HCT116 (cell line): ENCODE results near the gene NOL4L. TPM values are rescaled to one million over a fixed set of nuclear protein-coding genes. Genes with fewer than 3 reads are reported as not detected.
A peak's percentile ranks its signal among the peaks of the same experiment; 100 is the strongest.

Source experiments
- ATAC-seq: fragments of 200-7000 bp; cut with Tn5 transposase; 2 replicates; pipeline ENCODE4 v1.9.1; 2020; ENCODE audit warnings: mild to moderate bottlenecking, moderate library complexity
- BruUV-seq: library from RNA; stranded (reverse); fragments of 400-500 nt; replicated peaks from 2 replicates; lab custom pipeline; 2021; lab: Mats Ljungman, UMichigan
- CTCF ChIA-PET: fragments of 300-600 bp; sonication (Branson Sonifier 250); formaldehyde crosslinking; loops from one replicate; lab custom pipeline; 2021; ENCODE audit warnings: antibody characterized with exemption; lab: Charles Lee
- POLR2A ChIA-PET: fragments of 300-600, 350-600 bp; sonication (Branson Sonifier 250); formaldehyde crosslinking; loops from one replicate; lab custom pipeline; 2021; ENCODE audit warnings: antibody characterized with exemption; lab: Charles Lee
- RAD21 ChIA-PET, 2 experiments: fragments of 300-600 bp; sonication (Branson Sonifier 250); formaldehyde crosslinking; loops; one replicate each; lab custom pipeline; 2023; ENCODE audit warnings: low total read pairs in 2 of 2; ENCODE audit not compliant: uncharacterized antibody in 2 of 2, unreplicated experiment in 2 of 2, low non-redundant PET in 1 of 2; lab: Charles Lee
- DNase-seq: peaks from one replicate; pipeline ENCODE4 v3.0.0-alpha.2; 2010; ENCODE audit warnings: low read depth, low spot score
- H2AFZ ChIP-seq: fragments of 200-600 bp; shearing (Covaris generic), sonication (generic); 2 replicates; pipeline ENCODE4 v1.6.1; 2017; ENCODE audit warnings: low read depth, mixed run types, mixed read lengths, antibody characterized with exemption, low read length; ENCODE audit not compliant: poor library complexity, severe bottlenecking
- H3K27ac ChIP-seq: 2 replicates; pipeline ENCODE4 v1.5.1; 2012; ENCODE audit warnings: low read depth, low read length
- H3K27me3 ChIP-seq: fragments of 200-600 bp; sonication (generic); 2 replicates; pipeline ENCODE4 v1.6.1; 2016; ENCODE audit warnings: mixed run types, low read length, mixed read lengths; ENCODE audit not compliant: insufficient read depth
- H3K36me3 ChIP-seq, 2 experiments: fragments of 200-500 bp in 1 of 2; fragments of 200-600 bp in 1 of 2; sonication (Bioruptor generic) in 1 of 2; sonication (generic) in 1 of 2; 2 replicates each; pipeline versions ENCODE4 v1.5.1 to v1.6.1; 2014 to 2016; ENCODE audit warnings: low read length in 2 of 2, inconsistent platforms in 1 of 2, mixed read lengths in 1 of 2, mixed run types in 1 of 2; ENCODE audit not compliant: insufficient read depth in 2 of 2, control insufficient read depth in 1 of 2
- H3K4me1 ChIP-seq, 2 experiments: fragments of 200-600 bp in 1 of 2; sonication (generic) in 1 of 2; 2 replicates each; pipeline versions ENCODE4 v1.5.1 to v1.6.1; 2012 to 2017; ENCODE audit warnings: low read length in 2 of 2, inconsistent platforms in 1 of 2, mild to moderate bottlenecking in 1 of 2, mixed read lengths in 1 of 2, mixed run types in 1 of 2, moderate library complexity in 1 of 2; ENCODE audit not compliant: insufficient read depth in 2 of 2, control insufficient read depth in 1 of 2
- H3K4me2 ChIP-seq: fragments of 200-600 bp; sonication (generic); 2 replicates; pipeline ENCODE4 v1.6.1; 2017; ENCODE audit warnings: mixed run types, low read length, mixed read lengths
- H3K4me3 ChIP-seq, 2 experiments: fragments of 200-600 bp in 1 of 2; sonication (generic) in 1 of 2; replicated peaks in 1 of 2; 2 replicates each; pipeline ENCODE4 v1.5.1; 2011 to 2016; ENCODE audit warnings: low read length in 2 of 2, control low read depth in 1 of 2, low read depth in 1 of 2, mild to moderate bottlenecking in 1 of 2, mixed read lengths in 1 of 2, mixed run types in 1 of 2
- H3K79me2 ChIP-seq: fragments of 200-600 bp; sonication (generic); 2 replicates; pipeline ENCODE4 v1.6.1; 2017; ENCODE audit warnings: mild to moderate bottlenecking, mixed run types, low read length, moderate library complexity, mixed read lengths; ENCODE audit not compliant: insufficient read depth
- H3K9ac ChIP-seq: fragments of 200-600 bp; sonication (generic); 2 replicates; pipeline ENCODE4 v1.6.1; 2016; ENCODE audit warnings: low read length, mixed read lengths
- H3K9me2 ChIP-seq: fragments of 200-600 bp; sonication (generic), shearing (Covaris generic); 2 replicates; pipeline ENCODE4 v1.6.1; 2017; ENCODE audit warnings: mixed run types, mild to moderate bottlenecking, moderate library complexity; ENCODE audit not compliant: insufficient read depth
- H3K9me3 ChIP-seq, 2 experiments: fragments of 200-500 bp in 1 of 2; fragments of 200-600 bp in 1 of 2; sonication (Bioruptor generic) in 1 of 2; sonication (generic) in 1 of 2; 2 replicates each; pipeline ENCODE4 v1.6.1; 2014 to 2017; ENCODE audit warnings: low read length in 2 of 2, mixed read lengths in 2 of 2, inconsistent platforms in 1 of 2, low read depth in 1 of 2, mild to moderate bottlenecking in 1 of 2, mixed run types in 1 of 2, moderate library complexity in 1 of 2; ENCODE audit not compliant: control insufficient read depth in 1 of 2, insufficient read depth in 1 of 2
- H4K20me1 ChIP-seq: fragments of 200-600 bp; sonication (generic), shearing (Covaris generic); 2 replicates; pipeline ENCODE4 v1.6.1; 2017; ENCODE audit warnings: mixed run types, mild to moderate bottlenecking, moderate library complexity; ENCODE audit not compliant: insufficient read depth
- CBX3 ChIP-seq: IDR thresholded peaks from 2 replicates; pipeline ENCODE4 v1.6.1; 2012; ENCODE audit warnings: low read depth
- EGR1 ChIP-seq: IDR thresholded peaks from 2 replicates; pipeline ENCODE4 v1.6.1; 2012; ENCODE audit warnings: low read depth
- EZH2 ChIP-seq: fragments of 200-600 bp; sonication (generic); IDR thresholded peaks from 2 replicates; pipeline ENCODE4 v1.6.1; 2017; ENCODE audit warnings: antibody characterized with exemption, mixed run types
- POLR2A ChIP-seq: IDR thresholded peaks from 2 replicates; pipeline ENCODE4 v1.7.0; 2011; ENCODE audit warnings: borderline replicate concordance; ENCODE audit not compliant: insufficient read depth, insufficient read length; ENCODE audit errors: extremely low read depth
- RAD21 ChIP-seq: IDR thresholded peaks from 2 replicates; pipeline ENCODE4 v1.6.1; 2012; ENCODE audit warnings: low read depth, mild to moderate bottlenecking
- REST ChIP-seq: IDR thresholded peaks from 2 replicates; pipeline ENCODE4 v1.6.1; 2012; ENCODE audit warnings: low read depth
- SRF ChIP-seq: IDR thresholded peaks from 2 replicates; pipeline ENCODE4 v1.6.1; 2012; ENCODE audit warnings: low read depth
- TCF7L2 ChIP-seq: IDR thresholded peaks from 2 replicates; pipeline ENCODE4 v1.7.0; 2011; ENCODE audit warnings: borderline replicate concordance, inconsistent platforms; ENCODE audit not compliant: insufficient read depth, insufficient read length; ENCODE audit errors: extremely low read depth
- ZBTB33 ChIP-seq: IDR thresholded peaks from 2 replicates; pipeline ENCODE4 v1.6.1; 2011; ENCODE audit warnings: mild to moderate bottlenecking, low read length, moderate library complexity; ENCODE audit not compliant: insufficient replicate concordance; ENCODE audit errors: extremely low read depth
- ZFX ChIP-seq: fragments of 450-650 bp; IDR thresholded peaks from 2 replicates; pipeline ENCODE4 v1.6.1; 2017
- intact Hi-C: fragments of 100-400 bp; cut with micrococcal nuclease; formaldehyde crosslinking; loops from 2 replicates; pipeline ENCODE4 v1.10.0; 2022
- total RNA-seq: library from RNA; stranded (reverse); gene quantifications from one replicate; pipeline ENCODE4 v1.2.1, GENCODE V29; 2021; ENCODE audit not compliant: unreplicated experiment

The NOL4L gene
- total RNA-seq, 1 experiment from 2014 or later, result 5.9 TPM

DNA sequence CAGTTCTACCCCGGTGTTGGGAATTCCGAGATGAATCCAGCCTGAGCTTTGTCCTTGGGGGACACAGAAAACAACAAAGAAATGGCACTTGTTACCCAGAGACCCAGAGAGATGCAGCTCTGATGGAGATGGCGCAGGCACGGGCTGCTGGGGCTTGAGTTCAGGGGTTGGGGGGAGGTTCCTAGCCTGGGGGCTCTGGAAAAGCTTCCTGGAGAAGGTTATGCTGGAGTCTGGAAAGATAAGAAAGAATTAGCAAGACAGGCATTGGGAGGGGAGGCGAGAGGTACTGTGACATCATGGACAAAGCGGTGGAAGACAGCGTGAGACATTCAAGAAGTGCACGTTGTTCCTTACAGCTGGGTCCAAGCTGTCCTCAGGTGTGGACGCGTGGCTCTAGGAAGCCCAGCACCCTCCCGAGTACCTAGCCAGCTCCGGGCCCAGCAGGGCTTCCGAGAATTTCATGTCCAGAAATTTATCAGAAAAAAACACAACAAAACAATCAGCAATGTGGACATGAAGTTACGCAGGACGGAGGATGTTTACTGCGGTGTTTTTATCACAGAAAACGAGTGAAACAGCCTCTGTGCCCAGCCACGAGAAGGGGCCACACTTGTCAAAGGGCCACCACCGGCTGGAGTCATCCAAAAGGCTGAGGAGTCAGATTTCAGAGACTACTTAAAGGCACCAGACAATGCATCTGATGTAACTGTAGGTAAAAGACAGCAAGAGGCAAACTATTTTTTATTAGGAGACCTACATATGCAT lies 49.1 kb upstream of the NOL4L start:
- no peak overlapping the region for H3K27ac ChIP-seq
- POLR2A ChIA-PET, result no interaction called here
- H3K79me2 ChIP-seq, result no peaks in the 10 kb centered on the region
- DNase-seq (no peak), ATAC-seq (no peak)
- H3K27me3 ChIP-seq, result no peaks in the 10 kb centered on the region
- CTCF ChIA-PET, result no interaction called here
- no peak overlapping the region for H3K4me2 ChIP-seq
- no TSS peak for BruUV-seq
- no peaks in the 10 kb centered on the region for H3K9me2 ChIP-seq
- no peaks in the 10 kb centered on the region for H3K9me3 ChIP-seq
- H3K4me3 ChIP-seq, result no peak overlapping the region
- no peak for TF ChIP-seq ZFX
- TF ChIP-seq TCF7L2, result peak; percentile 18
- H3K4me1 ChIP-seq, result peaks cover 0 to 7% of the 10 kb centered on the region in 2 experiments; a peak in 2 of 4 replicates
- H3K9ac ChIP-seq, result no peak overlapping the region
- intact Hi-C loops, result no loop called here
- RAD21 ChIA-PET, result no interaction called here
- H4K20me1 ChIP-seq, result no peaks in the 10 kb centered on the region
- H3K36me3 ChIP-seq, result no peaks in the 10 kb centered on the region
- H2AFZ ChIP-seq, result no peak overlapping the region

DNA sequence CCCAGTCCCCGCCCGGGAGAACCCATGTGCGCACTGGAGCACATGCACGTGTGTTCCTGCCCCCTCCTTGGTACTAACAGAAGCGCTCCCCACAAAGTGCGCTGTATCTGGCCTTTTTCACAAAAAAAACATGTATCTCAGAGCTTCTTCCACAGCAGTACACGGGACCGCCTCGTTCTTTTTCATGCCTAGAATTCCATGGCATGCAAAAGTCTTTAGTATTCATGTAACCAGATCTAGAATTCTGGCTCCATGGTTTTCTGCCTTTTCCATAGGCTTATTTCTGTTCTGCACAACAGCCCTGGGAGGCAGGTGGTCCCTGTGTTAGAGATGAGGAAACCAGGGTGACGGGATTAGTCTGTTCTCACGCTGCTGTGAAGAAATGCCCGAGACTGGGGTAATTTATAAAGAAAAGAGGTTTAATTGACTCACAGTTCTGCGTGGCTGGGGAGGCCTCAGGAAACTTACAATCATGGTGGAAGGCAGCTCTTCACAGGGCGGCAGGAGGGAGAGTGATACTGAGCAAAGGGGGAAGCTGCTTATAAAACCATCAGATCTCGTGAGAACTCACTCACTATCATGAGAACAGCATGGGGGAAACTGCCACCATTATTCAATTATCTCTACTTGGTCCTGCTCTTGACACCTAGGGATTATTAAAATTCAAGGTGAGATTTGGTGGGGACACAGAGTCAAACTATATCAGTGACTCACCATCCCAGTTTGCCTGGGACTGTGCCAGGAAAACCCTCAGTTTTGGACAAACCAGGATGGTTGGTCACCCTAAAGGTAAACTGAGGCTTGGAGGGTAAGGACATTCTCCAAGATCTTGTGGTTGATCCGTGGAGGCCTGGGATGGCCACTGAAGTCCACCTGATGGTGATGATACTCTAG lies 47.6 kb upstream of the NOL4L start:
- BruUV-seq, result no TSS peak
- Histone ChIP-seq H2AFZ (no peak overlapping the region), H3K9ac (no peak overlapping the region), H3K9me2 (no peaks in the 10 kb centered on the region), H3K4me3 (no peak overlapping the region), H4K20me1 (no peaks in the 10 kb centered on the region), H3K27me3 (no peaks in the 10 kb centered on the region), H3K36me3 (no peaks in the 10 kb centered on the region), H3K4me1 (peaks cover 14 to 22% of the 10 kb centered on the region in 2 experiments), H3K27ac (no peak overlapping the region), H3K79me2 (no peaks in the 10 kb centered on the region), H3K4me2 (no peak overlapping the region), H3K9me3 (no peaks in the 10 kb centered on the region)
- RAD21 ChIA-PET, result no interaction called here
- intact Hi-C loops, result no loop called here
- DNase-seq (no peak), ATAC-seq (no peak)
- CTCF ChIA-PET, result no interaction called here
- POLR2A ChIA-PET, result no interaction called here
- TF ChIP-seq CBX3, result no peak
- no peak for TF ChIP-seq RAD21
- no peak for TF ChIP-seq EZH2
- TF ChIP-seq POLR2A, result no peak
- TF ChIP-seq REST, result no peak
- no peak for TF ChIP-seq EGR1
- no peak for TF ChIP-seq SRF
- TF ChIP-seq ZBTB33, result no peak
